DOHH2 (cell line): ENCODE results near the gene TMEM53.

Experiments used
- H3F3A ChIP-seq: fragments of 200-600 bp; sonication (generic), shearing (Covaris generic); 2 replicates; pipeline ENCODE4 v1.6.0; 2016; ENCODE audit warnings: antibody characterized with exemption, mild to moderate bottlenecking; ENCODE audit not compliant: control insufficient read depth, insufficient read depth
- H3K27ac ChIP-seq: fragments of 200-600 bp; sonication (generic); 2 replicates; pipeline ENCODE4 v1.5.1; 2014; ENCODE audit warnings: low read depth, mild to moderate bottlenecking, low read length, moderate library complexity
- H3K27me3 ChIP-seq: fragments of 200-600 bp; sonication (generic); 2 replicates; pipeline ENCODE4 v1.6.1; 2014; ENCODE audit warnings: mild to moderate bottlenecking, low read length, mixed read lengths; ENCODE audit not compliant: control insufficient read depth
- H3K36me3 ChIP-seq: fragments of 200-600 bp; sonication (generic); 2 replicates; pipeline ENCODE4 v1.6.1; 2014; ENCODE audit warnings: mild to moderate bottlenecking, low read length, moderate library complexity, mixed read lengths; ENCODE audit not compliant: control insufficient read depth
- H3K4me1 ChIP-seq: fragments of 200-600 bp; sonication (generic); 2 replicates; pipeline ENCODE4 v1.6.1; 2014; ENCODE audit warnings: mild to moderate bottlenecking, low read length, mixed read lengths; ENCODE audit not compliant: control insufficient read depth
- H3K4me2 ChIP-seq: fragments of 200-600 bp; sonication (generic); 2 replicates; pipeline ENCODE4 v1.6.0; 2014; ENCODE audit warnings: mild to moderate bottlenecking, low read length, moderate library complexity
- H3K4me3 ChIP-seq: fragments of 200-600 bp; sonication (generic); 2 replicates; pipeline ENCODE4 v1.5.1; 2014; ENCODE audit warnings: mild to moderate bottlenecking, low read length, mixed read lengths
- H3K79me2 ChIP-seq: fragments of 200-600 bp; sonication (generic); 2 replicates; pipeline ENCODE4 v1.6.1; 2014; ENCODE audit warnings: mild to moderate bottlenecking, low read length, mixed read lengths; ENCODE audit not compliant: control insufficient read depth
- H3K9me2 ChIP-seq: fragments of 200-600 bp; sonication (generic); replicated peaks from 2 replicates; pipeline ENCODE4 v1.6.1; 2014; ENCODE audit warnings: mild to moderate bottlenecking, low read length, mixed read lengths; ENCODE audit not compliant: control insufficient read depth
- H3K9me3 ChIP-seq: fragments of 200-600 bp; sonication (generic); 2 replicates; pipeline ENCODE4 v1.6.1; 2014; ENCODE audit warnings: antibody characterized with exemption, low read length, mixed read lengths; ENCODE audit not compliant: control insufficient read depth, insufficient read depth
- H4K20me1 ChIP-seq: fragments of 200-600 bp; sonication (generic); 2 replicates; pipeline ENCODE4 v1.6.0; 2014; ENCODE audit warnings: low read depth, mild to moderate bottlenecking, antibody characterized with exemption, low read length, moderate library complexity; ENCODE audit not compliant: control insufficient read depth, insufficient read depth
- EZH2phosphoT487 ChIP-seq: fragments of 200-600 bp; sonication (generic); IDR thresholded peaks from 2 replicates; pipeline ENCODE4 v1.6.1; 2017; ENCODE audit warnings: borderline replicate concordance, mild to moderate bottlenecking, antibody characterized with exemption, low read length, moderate library complexity, mixed read lengths
- TF ChIP-seq, protein P1 (sequence below): fragments of 200-600 bp; sonication (generic); IDR thresholded peaks from one replicate; pipeline ENCODE4 v1.5.1; 2014; ENCODE audit warnings: antibody characterized with exemption, mild to moderate bottlenecking, low read depth, low read length; ENCODE audit not compliant: poor library complexity, severe bottlenecking

TMEM53 gene

GRCh38 chr1:44604157-44604955 is 69.9 kb downstream of the TMEM53 start:
- Histone ChIP-seq H3F3A (no peaks in the 10 kb centered on the region), H3K4me1 (no peaks in the 10 kb centered on the region), H3K9me3 (no peaks in the 10 kb centered on the region), H3K9me2 (no peaks in the 10 kb centered on the region), H4K20me1 (no peaks in the 10 kb centered on the region), H3K27ac (no peak overlapping the region), H3K27me3 (peaks cover 14% of the 10 kb centered on the region; the same call in 1 of the 2 replicates), H3K4me3 (no peak overlapping the region), H3K79me2 (no peaks in the 10 kb centered on the region), H3K36me3 (no peaks in the 10 kb centered on the region), H3K4me2 (no peak overlapping the region)
- TF ChIP-seq, protein P1, sequence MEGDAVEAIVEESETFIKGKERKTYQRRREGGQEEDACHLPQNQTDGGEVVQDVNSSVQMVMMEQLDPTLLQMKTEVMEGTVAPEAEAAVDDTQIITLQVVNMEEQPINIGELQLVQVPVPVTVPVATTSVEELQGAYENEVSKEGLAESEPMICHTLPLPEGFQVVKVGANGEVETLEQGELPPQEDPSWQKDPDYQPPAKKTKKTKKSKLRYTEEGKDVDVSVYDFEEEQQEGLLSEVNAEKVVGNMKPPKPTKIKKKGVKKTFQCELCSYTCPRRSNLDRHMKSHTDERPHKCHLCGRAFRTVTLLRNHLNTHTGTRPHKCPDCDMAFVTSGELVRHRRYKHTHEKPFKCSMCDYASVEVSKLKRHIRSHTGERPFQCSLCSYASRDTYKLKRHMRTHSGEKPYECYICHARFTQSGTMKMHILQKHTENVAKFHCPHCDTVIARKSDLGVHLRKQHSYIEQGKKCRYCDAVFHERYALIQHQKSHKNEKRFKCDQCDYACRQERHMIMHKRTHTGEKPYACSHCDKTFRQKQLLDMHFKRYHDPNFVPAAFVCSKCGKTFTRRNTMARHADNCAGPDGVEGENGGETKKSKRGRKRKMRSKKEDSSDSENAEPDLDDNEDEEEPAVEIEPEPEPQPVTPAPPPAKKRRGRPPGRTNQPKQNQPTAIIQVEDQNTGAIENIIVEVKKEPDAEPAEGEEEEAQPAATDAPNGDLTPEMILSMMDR: no peak
- TF ChIP-seq EZH2phosphoT487: no peak

DNA sequence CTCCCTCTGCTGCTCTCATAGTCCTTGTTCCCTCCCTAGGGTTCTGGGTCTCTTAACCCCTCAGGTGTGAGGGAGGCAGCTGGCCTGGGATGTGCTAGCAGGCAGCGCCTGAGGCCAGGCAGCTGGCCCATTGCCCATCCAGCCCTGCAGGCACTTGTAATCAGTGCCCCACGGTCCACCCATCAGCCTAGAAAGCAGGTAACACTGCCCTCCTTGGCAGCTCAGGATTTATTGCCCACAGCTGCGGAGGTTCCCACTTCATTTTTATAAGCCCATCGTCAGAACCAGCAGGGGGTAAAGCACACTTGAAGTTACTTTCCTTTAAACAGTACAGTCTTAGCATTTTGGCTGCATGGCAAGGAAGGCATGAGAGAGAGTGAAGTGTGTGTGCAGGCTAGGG is 70.6 kb downstream of the TMEM53 start:
- Histone ChIP-seq H3K4me2 (no peak overlapping the region), H3K9me2 (no peaks in the 10 kb centered on the region), H3K27me3 (peaks cover 15% of the 10 kb centered on the region; the same call in 1 of the 2 replicates), H3K27ac (no peak overlapping the region), H3K4me3 (no peak overlapping the region), H3K79me2 (no peaks in the 10 kb centered on the region), H4K20me1 (no peaks in the 10 kb centered on the region), H3K9me3 (no peaks in the 10 kb centered on the region), H3F3A (no peaks in the 10 kb centered on the region), H3K4me1 (no peaks in the 10 kb centered on the region), H3K36me3 (no peaks in the 10 kb centered on the region)
- TF ChIP-seq EZH2phosphoT487: no peak
- TF ChIP-seq, protein P1: no peak
